CD4-positive, alpha-beta T cell treated with Interleukin-15 for 4 hours (primary cell): ENCODE measurements around the gene TMC4.
"Not testable (repeated sequence)": the region's sequence is repeated elsewhere in the genome, so short reads cannot be mapped to it uniquely, and the experiment has no call there.

ENCODE experiments used
- DNase-seq: peaks from one replicate; pipeline ENCODE4 v3.0.0-alpha.2; 2020; ENCODE audit warnings: low spot score

Gene TMC4

DNA sequence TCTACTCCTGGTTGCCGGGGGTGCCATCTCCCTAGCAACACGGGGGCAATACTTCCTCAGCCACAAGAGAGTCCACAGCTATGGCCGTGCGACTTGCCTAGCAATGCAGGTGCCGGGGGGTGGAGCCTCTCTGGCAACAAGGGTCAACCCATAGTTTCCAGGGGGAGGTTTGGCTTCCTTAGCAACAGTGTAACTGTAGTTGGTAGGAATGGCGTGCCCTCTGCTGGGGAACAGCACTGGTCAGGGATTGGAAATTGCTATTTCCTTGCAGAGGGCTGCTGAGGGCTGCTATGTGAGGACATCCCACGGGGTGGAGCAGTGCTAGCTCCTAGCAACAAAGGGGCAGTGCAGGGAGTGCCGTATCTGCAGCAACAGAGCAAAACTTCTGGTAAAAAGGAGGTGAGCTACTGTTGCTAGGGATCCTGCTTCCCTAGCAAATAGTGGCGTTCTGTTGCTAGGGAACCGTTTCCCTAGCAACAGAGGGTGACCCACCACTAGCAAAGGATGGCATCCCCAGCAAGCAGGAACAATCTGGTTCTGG, 7.0 kb upstream of the TMC4 start:
- DNase-seq: no peak

DNA sequence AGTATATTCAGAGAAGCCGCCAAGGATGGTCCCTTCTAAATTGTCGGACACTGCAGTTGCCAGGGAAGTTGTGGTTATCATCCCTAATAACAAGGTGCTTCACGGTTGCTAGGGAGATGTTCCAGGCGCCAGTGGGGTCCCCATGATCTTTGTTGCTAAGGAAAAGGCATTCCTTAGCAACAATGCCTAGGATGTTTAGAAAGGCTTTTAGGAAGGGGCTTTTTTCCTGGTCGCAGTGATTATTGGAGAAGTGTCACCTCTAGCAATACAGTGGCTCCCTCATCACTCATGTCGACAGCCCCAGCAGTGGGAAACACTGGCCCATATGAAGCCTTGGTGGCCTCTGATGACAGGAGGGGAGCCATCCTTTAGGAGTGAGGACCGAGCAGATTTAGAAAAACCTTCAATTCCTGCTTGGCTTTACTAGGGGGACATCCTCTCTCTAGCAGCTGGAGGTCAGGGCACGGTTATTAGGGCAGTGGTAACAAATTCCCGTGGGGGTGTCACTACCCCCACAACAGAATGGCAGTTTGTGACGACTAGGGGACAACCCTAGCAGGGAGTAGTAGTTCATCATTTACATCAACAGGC, 6.4 kb upstream of the TMC4 start:
- no peak for DNase-seq

DNA sequence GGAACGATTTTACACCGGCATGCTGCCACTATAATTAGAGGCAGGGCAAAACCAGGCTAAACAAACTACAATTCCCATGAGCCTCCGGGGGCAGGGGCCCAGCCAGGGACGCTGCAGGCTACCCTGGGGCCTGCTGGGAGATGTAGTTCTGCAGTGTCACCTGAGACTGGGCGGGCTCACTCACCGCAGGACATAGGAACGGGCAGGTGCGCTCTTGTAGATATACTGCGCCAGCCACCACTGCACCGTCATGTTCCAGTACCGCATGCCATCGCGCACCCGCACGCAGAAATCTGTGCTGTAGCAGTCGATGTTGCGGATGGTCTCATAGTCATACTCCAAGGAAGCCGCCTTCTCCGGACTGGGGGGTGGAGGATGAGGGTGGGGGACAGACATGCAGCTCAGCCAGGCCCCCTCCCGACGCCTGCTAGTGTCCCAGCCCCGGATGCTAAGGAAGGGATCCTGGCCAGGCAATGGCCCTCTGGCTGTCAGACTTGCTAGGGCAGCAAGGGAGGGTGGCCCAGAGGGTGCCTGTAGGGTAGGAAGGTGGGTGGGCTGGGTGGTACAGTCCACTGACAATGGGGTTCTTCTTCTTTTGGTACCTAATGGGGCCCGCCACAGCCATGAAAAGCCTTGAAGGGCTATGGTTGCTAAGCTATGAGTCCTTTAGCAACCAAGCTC, 5.8 kb upstream of the TMC4 start:
- DNase-seq: peak; percentile 13

DNA sequence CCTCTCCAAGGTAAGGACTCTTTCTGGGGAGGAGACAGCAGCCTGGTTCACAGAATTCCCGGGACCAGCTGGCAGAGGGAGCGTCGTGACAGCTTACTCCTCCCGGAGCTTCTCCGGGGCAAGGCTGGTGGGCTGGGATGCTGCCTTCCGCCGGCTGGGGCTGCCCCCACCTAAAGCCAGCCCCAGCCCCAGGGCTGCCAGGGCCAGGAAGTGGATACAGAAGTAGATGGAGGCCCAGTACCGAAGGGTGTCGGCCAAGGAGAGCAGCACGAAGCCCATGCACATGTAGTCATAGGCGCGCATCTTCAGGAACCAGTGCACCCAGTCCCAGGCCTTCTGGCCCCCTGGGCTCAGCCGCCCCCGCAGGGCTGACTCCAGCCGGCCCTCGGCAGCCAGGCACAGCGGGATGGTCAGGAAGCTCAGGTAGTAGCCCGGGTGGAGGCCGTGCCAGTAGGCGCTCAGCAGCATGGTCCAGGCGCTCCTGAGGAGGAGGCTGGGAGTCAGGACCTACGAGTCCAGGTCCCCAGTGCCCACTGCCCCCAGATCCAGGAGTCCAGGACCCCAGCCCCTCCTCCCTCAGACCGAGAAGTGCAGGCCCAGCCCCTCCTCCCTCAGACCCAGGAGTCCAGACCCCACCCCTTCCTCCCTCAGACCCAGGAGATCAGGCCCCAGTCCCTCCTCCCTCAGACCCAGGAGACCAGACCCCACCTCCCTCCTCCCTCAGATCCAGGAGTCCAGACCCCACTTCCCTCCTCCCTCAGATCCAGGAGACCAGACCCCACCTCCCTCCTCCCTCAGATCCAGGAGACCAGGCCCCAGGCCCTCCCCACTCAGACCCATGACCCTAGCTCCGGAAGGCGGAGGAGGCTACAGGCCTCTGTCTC, 1.2 kb upstream of the TMC4 start:
- no peak for DNase-seq

DNA sequence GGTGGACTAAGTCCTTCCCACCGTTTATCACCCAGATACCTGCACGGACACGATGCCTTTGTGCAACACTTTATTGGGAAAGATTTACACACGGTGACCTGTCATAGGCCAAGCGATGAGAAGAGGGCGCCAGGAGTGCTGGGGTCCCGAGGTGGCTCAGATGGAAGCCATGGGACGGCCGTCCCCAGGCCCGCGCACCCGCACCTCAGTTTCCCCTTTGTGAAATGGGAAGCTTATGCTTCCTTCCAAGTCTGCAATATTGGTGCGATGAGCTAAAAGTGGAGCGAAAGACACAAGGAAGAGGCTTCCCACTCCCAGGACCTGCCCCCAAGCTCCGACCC, 369 bp upstream of the TMC4 start:
- no peak for DNase-seq

DNA sequence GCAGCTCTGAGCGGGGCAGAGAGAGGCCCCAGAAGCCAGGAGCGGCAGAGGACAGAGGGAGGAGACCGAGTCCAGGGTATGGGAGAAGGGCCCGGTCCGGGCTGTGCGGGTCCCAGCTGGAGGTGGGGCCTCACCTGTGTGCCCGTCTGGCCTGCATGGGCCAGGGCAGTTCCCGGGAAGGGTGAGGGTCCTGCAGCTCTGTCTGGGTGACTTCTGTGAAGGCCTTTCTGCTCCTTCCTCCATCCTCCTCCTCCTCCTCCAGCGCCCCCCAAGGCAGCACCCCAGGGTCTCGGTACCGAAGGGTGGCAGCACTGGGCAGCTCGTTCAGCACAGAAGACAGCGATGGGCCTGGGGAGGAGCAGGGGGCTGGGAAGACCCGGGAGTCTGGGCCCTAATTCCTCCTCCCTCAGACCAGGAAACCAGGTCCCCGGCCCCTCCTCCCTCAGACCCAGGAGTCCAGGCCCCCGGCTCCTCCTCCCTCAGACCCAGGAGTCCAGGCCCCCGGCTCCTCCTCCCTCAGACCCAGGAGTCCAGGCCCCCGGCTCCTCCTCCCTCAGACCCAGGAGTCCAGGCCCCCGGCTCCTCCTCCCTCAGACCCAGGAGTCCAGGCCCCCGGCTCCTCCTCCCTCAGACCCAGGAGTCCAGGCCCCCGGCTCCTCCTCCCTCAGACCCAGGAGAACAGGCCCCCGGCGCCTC, 1.1 kb downstream of the TMC4 start:
- not testable (repeated sequence) for DNase-seq

DNA sequence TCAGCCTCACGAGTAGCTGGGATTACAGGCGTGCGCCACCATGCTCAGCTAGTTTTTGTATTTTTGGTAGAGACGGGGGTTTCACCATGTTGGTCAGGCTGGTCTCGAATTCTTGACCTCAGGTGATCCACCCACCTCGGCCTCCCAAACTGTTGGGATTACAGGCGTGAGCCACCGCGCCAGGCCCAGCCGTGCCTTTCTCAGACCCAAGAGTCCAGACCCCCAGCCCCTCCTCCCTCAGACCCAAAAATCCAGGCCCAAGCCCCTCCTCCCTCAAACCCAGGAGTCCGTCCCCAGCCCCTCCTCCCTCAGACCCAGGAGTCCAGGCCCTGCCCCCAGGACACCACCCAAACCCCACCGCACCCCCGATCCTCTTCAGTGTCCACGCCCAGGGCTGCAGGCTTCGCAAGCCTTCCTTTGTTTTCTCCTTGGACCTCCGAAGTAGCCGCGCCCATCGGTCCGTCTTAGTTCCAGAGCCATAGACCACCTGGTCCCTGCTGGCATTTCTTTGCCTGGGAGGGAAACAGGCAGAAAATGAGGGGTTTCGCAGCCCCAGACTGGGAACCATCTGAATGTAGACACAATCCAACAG, 3.7 kb downstream of the TMC4 start:
- no peak for DNase-seq

DNA sequence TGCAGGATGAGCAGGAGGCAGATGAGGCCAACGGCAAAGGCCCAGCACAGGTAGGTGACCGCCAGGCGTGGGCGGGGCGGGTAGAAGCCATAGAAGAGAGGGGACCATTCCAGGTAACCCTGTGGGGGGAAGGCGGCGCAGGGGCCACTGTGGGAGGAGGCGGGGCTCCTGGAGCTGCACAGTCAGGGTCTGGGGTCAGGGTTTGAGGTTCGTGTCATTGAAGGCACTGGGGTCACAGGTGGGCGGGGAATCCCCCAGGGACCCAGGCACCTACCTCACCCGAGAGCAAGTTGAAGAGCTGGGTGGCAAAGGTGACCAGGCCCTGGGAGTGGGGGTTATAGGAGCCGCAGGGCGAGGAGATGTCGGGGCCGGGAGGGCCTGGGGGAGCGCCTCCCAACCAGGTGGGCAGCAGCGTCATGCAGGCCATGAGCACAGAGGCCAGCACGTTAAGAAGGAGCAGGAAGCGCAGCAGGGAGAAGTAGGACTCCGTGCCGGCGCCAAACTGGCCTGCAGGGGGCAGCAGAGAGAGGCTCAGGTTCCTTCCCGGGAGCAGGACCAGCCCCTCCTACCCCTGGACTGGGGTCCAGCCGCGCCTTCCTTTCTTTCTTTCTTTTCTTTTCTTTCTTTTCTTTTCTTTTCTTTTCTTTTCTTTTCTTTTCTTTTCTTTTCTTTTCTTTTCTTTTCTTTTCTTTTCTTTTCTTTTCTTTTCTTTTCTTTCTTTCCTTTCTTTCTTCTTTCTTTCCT, 4.6 kb downstream of the TMC4 start:
- DNase-seq: peak; percentile 86

DNA sequence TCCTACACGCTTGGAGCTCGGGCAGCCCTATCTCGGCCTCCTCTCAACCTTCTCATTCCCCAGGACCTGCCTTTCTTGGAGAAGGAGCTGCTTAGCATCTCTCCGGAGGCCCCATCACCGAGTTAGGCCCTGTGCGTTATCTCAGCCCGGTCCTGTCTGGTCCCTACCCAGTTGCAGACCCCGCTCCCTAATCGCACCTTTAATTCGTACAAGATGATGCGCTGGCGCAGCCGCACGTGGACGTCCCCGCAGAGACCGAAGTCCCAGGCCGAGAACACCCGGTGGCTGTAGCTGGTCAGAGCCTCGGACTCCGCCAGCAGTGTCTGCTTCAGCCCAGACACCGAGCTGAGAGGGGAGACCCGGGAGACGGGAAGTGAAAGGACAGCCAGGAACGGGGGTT, 7.7 kb downstream of the TMC4 start:
- DNase-seq: no peak

DNA sequence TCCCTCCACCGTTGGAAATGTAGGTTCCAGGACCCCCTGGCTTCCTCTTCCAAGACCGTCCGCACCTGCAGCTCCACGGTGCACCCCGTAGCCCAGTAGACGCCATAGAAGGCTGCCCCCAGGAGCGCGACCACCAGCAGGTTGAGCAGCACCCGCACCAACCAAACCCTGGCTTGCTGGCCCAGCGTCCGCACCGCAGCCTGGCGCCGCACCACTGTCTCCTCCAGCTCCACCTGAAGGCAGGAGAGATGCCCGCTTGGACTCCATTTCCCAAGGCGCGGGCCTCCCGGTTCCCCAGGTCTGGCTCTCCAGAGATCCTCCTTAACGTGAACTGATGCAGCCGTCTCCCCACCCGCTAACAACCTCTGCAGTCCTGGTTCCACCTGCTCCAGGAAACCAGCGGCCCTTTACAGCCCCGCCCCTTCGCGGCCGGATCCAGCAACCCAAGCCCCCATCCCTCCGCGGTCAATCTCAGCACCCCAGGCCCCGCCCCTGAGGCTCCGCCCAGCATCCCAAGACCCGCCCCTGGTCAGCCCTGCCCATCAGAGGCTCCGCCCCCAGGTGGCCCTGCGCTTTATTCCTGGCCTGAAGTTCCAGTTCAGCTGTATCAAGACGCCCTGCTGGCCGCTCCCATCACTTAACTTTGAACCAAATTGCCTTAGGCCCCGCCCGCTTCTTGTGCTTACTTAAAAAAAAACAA, 8.4 kb downstream of the TMC4 start:
- peak; percentile 56 for DNase-seq

DNA sequence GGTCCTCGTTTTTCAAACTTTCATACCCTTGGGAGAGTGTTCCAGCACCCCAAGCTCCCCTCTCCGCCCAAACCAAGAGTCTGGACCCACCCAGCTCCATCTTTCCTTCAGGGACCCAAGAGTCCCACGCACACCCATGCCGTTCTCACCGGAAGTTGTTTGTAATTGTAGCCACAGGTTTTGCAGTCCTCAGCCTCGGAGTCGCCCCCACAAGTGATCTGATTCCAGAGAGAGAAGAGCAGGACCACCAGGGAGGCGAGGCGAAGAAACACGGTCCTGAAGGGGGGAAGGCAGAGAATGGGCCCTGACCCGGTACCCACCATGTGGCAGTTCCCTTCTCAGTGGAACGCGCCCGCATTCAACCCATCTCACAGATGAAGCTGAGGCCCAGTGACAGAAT, 10.1 kb downstream of the TMC4 start:
- no peak for DNase-seq

DNA sequence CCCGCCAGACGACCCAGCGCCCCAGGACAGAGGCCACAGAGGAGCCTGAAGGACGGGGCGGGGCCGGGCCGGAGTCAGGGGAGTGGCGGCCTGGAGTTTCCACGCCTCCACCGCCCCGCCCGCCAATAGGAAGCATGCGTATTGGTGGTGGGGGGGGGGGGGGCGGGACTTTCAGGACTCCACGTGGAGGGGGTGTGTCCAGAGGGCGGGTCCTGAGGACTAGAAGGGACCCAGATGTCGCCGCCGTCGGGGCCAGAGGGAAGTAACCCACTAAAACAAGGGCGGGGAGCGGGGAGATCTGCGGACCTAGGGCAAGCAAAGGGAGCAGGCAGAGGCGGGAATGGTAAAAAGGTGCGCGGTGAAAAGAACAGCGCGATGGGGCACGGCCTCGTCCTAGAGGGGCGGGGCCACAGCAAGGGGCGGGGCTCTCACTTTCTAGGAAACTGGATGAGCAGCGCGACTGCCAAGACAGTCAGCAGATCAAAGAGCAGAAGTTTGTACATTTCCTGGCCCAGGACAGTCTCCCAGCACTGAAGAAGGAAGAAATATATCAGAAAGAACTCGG, 10.6 kb downstream of the TMC4 start:
- DNase-seq: peak; percentile 82

DNA sequence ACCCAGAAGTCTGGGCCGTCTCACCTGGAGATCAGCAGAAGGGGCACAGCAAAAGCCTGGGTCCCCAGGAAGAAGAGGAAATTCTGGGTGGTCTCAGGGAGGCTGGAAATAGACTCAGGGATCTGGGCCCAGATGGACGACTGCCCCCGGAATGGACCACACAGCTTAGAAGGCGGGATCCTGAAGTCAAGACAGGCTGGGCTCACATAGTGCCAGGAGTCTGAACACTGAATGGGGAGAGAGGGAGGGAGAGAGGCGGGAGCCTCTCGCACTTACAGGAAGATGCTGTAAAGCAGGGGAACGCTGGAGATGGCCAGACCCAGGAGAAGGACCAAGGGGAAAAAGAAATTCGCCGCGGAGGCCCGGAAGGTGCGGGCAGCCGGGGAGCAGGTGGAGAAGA, 12.1 kb downstream of the TMC4 start:
- DNase-seq: no peak

DNA sequence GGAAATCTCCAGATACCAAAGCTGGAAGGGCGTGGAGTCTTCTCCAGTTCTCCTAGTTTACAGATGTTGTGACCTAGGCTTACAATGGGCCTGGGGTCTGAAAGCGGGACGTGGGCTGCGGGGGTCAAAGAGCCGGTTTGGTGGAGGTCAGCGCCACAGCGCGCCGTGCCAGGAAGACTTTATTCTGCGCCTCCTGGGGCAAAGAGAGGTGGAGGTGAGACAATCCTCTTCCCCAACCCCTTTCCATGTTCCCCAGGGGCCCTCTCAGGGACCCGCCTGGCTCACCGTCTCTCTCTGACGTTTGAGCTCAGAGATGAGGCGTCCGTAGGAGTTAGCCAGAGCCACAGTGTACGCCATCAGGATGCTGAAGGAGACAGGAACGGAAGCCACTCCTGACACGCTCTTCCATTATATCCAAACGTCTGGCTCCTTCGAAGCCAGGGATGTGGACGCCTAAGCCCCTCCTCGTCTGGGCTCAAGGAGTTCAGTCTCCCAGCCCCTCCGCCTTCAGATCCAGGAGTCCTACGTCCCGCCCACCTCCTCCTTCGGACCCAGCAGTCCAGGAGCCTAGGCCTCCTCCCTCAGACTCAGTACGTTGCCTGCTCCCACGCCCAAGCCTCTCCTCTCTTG, 12.7 kb downstream of the TMC4 start:
- no peak for DNase-seq

DNA sequence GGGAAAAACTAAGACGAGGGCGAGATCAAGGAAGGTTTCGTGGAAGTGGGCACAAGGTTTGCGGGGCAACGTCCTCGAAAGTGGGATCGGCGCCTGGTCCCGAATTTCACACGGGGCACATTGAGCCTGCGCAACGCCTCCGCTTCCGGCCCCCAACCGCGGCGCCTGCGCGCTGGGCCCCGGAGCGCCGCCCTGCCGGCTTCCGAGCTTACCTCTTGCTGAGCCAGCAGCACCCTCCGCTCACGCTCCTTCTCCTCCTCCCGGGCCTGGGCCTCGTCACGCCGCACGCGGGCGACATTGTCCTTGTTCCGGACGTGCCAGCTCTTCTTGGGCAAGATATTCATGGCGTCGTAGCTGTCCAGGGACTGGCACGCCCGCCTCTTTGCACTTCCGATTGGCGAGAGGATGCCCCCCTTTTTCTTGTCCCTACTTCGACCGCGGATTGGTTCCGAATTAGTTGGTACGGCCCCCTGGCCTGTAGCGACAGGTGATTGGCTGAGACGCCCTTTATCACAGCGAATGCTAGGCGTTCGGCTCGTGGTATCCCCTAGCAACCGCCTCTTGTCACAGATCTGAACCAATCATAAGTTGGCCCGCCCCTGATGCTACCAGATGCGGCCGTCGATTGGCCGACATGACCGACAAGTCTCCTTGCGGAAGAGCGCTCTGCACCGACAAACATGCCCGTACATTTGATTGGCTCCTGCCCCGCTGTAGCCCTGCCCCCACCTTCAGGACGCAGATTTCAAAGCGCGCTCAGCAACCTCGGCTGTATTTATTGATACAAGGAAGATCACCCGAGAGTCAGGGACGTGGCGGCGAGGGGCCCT, 13.4 kb downstream of the TMC4 start, which contains the start of gene LENG1:
LENG1 (minus strand) TSS at position 370 of the 830 bp plus-strand sequence; CDS start at position 344, 26 bp downstream.
- peak; percentile 100 for DNase-seq

DNA sequence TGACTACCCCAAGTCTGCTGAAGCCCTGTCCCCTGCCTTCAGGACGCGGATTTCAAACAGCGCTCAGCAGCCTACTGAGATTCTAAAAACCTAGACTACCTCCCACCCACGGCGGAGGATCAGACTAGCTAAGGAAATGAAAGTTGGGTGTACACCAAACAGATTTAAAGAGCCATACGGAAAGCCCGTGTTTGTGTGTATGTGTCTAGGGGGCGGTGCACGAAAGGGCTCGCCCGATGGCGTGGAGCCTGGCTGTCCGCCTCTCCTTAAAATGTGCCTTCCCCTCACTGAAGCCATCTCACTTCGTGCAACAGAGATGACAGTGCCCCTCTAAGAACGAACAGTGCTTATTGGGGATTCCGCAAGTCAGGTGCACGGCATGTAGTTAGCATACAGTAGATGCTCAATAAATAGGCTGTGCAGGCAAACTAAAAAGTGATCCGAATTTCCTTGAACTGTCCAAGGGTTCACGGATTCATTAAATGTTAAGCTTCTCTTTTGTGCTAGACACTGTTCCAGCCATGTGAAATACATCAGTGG, 14.1 kb downstream of the TMC4 start:
- DNase-seq: no peak

DNA sequence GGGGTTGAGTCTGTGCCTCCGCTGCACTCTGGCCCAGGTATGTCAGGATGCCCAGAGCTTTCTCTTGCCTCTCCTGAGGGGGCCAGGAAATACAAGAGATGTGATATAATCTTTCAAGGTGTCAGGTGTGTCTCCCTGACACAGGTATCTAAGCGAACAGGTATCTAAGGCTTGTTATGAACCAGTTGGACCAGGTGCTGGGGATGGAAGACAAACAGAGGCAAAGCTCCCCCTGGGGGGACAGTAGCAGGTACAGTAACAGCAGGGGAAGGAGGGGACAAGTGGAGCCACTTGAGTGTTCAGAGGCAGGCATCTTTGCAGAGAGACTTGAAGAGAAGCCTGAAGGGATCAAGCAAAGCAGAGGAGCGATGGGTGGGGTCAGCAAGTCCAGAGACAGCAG, 16.0 kb downstream of the TMC4 start:
- no peak for DNase-seq

DNA sequence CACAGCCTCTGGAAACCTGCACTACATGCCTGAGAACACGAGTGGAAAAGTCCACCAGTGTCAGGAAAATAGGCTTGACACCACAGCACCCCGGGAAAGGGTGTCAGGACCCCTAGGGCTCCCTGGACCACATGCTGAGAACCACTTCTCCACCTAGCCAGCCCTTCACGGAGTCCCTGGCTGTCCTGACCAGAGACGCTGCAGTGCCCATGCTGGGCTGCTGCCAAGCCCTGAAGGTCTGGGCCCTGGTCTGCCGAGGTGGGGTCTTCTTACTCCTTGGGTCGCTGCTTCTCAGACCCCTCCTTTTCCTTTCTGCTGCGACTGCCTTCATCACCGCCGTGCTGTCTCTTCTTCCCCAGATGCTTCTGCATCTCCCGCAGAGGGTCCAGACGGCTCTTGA, 16.5 kb downstream of the TMC4 start:
- DNase-seq: no peak
